Activated CD4-positive, CD25-positive, alpha-beta regulatory T cell treated with anti-CD3 and anti-CD28 coated beads, Interleukin-2, amount 50 U/mL, for 16 hours (primary cell): ENCODE results near the gene ALKBH4.
"Not testable (repeated sequence)": the region's sequence is repeated elsewhere in the genome, so short reads cannot be mapped to it uniquely, and the experiment has no call there.

ENCODE experiments used
- DNase-seq: peaks from one replicate; pipeline ENCODE4 v3.0.0-alpha.2; 2020; ENCODE audit warnings: low read depth, low spot score

ALKBH4 gene

GRCh38 chr7:102455596-102455995 lies 9.1 kb downstream of the ALKBH4 start:
- DNase-seq = no peak

DNA sequence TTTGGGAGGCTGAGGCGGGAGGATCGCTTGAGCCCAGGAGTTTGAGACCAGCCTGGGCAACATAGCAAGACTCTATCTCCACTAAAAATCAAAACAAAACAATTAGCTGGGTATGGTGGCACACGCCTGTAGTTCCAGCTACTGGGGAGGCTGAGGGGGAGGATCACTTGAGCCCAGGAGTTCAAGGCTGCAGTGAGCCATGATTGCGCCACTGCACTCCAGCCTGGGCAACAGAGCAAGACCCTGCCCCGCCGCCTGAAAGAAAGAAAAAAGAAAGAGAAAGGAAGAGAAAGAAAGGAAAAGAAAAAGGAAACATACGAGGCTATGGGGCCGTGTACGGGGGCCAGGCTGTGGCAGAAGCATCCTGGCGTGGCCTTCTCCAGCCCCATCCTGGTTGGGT lies 9.7 kb downstream of the ALKBH4 start:
- DNase-seq = not testable (repeated sequence)

DNA sequence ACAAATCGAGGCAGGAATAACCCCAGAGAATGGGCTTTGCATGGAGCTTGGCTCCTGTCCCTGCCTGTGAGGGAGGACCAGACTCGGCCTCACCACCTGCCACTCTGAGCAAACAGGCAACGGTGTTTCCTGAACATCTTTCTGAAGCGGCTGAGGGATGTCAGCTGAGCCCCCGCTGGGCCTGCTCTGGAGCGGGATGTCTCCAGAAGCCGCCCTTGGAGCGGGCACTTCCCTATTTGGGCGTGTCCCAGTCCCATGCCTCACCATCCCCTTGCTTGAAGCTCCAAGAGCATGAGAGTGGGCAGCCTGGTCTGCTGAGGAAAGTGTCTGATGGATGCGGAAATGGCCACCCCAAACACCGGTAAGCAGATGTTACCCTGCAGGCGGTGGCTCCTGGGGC lies 10.2 kb downstream of the ALKBH4 start:
- no peak for DNase-seq

DNA sequence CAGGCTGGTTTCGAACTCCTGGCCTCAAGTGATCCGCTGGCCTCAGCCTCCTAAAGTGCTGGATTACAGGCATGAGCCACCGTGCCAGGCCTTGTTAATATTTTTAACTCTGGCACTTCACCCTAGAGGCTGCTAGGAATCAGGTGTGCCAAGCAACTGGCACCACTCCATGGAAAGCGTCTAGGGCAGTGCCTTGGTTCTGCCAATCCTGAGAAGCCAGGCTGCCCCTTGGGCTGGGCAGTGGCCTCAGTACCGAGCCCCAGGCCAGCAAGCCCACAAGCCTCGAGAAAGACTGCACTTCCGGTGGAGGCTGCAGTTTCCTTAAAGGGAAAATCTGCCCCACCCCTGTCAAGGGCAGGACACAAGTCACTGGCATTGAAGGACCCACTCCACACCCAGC lies 11.3 kb downstream of the ALKBH4 start:
- no peak for DNase-seq

GRCh38 chr7:102452451-102452850 lies 12.2 kb downstream of the ALKBH4 start:
- no peak for DNase-seq

GRCh38 chr7:102451371-102452054 lies 13.2 kb downstream of the ALKBH4 start:
- no peak for DNase-seq

DNA sequence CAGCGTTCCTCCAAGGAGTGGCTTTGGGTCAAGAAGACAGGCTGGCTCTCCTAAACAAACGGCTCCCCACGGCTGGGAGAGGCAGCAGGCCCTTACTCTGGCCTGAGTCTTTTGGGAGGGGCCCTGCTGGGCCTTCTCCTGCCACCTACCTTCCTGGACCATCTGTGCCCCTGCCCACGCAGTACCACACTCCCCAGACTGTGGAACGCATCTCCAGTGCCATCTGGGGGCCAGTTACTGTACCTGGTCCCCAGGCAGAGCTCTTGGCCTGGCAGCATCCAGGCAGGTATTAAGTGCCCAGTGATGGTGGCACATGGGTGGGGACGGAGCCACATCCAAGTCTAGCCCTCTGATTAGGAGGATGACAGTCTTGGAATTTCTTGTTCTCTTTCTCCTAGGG lies 14.4 kb downstream of the ALKBH4 start:
- DNase-seq = no peak

- no peak for DNase-seq
Observed at GRCh38 chr7:102449136-102449535, 15.5 kb downstream of the ALKBH4 start.

DNA sequence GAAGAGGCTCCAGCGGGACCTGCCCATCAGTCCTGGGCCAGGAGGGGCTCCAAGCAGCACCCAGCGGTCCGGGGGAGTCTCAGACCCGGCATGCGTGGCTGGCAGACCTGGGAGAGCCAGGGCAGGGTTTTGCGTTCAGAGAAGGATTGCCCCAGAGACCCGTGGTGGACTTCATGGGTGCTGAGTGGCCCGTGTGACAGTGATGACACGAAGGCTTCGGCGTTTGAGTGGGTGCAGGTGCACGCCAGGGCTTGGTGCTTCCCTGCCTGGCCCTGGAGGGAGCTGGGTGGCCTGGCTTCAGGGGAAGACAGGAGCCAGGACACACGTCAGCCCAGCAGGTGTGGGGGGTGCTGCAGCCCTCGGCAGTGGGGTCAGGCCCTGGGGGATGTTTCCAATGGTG lies 17.4 kb downstream of the ALKBH4 start:
- DNase-seq = no peak

- no peak for DNase-seq
Observed at GRCh38 chr7:102446387-102447156, 18.1 kb downstream of the ALKBH4 start.

DNA sequence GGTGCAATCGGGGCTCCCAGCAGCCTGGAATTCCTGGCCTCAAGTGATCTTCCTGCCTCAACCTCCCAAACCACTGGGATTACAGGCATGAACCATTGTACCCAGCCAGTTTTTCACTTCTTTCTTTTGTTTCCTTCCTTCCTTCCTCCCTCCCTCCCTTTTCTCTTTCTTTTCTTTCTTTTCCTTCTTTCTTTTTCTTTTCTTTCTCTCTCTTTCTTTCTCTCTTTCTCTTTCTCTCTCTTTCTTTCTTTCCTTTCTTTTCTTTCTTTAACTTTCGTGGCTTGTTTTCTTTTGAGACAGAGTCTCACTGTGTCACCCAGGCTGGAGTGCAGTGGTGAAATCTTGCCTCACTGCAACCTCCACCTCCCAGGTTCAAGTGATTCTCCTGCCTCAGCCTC lies 19.0 kb downstream of the ALKBH4 start:
- no peak for DNase-seq

GRCh38 chr7:102444961-102445673 lies 19.5 kb downstream of the ALKBH4 start:
- no peak for DNase-seq

- no peak for DNase-seq
Observed at GRCh38 chr7:102439963-102440795, 24.5 kb downstream of the ALKBH4 start.

- DNase-seq = no peak
Observed at GRCh38 chr7:102436118-102436517, 28.5 kb downstream of the ALKBH4 start.

GRCh38 chr7:102434039-102434486 lies 30.6 kb downstream of the ALKBH4 start:
- no peak for DNase-seq

DNA sequence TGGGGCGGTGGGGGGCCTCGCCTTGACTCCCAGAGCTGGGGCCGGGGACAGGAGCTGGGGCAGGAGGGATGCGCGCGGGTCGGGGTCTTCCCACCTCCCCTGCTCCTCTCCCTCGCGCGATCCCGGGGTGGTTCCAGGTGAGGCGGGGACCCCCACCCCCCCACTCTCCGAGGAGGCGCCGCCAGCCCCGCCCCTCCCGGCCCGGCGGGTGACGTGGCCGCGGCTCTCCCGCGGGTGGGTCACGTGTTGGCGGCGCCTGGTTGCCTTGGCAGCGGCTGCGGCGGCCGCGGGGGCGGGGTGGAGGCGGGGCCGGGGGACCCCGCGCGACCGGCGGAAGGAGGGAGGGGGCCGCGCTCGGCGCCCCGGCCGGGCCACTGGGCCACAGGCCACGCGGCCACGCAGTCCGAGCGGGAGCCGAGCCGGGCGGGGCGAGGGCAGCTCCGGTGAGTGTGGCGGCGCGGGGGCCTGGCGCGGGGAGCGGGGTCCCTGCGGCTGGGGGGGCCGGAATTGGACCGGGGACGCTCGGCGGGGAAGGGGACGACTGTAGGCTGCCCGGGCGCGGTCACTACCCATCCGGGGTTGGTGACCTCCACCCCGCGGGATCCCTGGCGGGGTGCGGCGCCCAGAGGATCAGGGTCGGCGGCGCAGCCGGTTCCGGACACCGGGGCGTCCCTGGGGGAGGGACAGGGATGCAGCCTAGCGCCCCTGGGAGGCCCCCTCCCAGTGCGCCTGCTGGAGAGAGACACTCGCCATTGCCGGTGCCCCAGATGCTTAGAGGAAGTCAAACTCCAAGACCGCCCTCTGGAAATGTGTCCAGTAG lies 31.2 kb downstream of the ALKBH4 start, which contains the start of gene ORAI2:
Gene ORAI2, plus strand, starts transcription at position 357 of the 820 bp plus-strand sequence. CDS start 5,382 bp downstream, outside the sequence.
- DNase-seq = peak; percentile 71

- no peak for DNase-seq
Observed at GRCh38 chr7:102432442-102433218, 32.0 kb downstream of the ALKBH4 start.

DNA sequence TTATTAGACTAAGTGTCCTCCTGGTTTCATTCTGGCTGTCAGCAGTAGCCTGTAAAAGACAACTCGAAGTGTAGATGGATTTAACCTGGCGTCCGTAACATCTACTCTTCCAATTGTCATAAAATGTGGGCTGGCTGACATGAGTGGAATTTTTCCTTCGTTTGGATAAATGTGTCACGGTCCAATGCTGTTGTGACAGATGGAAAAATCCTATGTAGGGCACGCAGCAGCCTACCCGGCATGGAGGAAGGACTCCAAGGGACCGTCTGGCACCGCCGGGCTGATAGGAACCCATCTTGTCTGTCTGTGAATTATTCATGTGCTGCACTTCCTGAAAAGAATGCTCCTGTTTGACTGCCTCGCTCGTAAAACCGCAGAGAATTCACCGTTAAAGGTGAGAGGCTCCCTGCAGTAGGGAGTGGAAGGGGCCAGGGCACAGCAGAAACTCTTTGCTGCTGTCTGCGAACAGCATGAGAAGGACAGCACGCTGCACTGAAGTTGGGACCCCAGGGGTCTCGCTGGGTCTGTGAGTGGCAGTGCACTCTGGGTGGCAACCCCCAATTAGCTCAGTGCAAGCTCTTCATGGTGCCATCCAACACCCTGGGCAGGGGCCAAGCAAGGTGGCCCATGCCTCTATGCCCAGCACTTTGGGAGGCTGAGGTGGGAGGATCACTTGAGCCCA lies 32.9 kb downstream of the ALKBH4 start:
- peak; percentile 30 for DNase-seq
